HepG2 (cell line): ENCODE results near the gene BPIFA1. TPM values are rescaled to one million over a fixed set of nuclear protein-coding genes. Genes with fewer than 3 reads are reported as not detected.

Experiments used
- AGO2 ChIP-seq: fragments of 200-400 bp; formaldehyde crosslinking; optimal IDR thresholded peaks from 2 replicates; pipeline ENCODE3; 2017; ENCODE audit warnings: mild to moderate bottlenecking, low read depth, low read length, moderate library complexity
- ARNT ChIP-seq: fragments of 450-650 bp; IDR thresholded peaks from 2 replicates; pipeline ENCODE4 v1.6.1; 2017
- BRD4 ChIP-seq: sonication (generic); formaldehyde crosslinking; IDR thresholded peaks from 2 replicates; pipeline ENCODE4 v1.4.0; 2020; ENCODE audit warnings: missing genetic modification reagents
- EEA1 ChIP-seq: sonication (generic); formaldehyde crosslinking; IDR thresholded peaks from 2 replicates; pipeline ENCODE4 v1.5.1; 2020; ENCODE audit warnings: mild to moderate bottlenecking, missing genetic modification reagents, borderline replicate concordance
- IKZF1 ChIP-seq: fragments of 450-650 bp; IDR thresholded peaks from 2 replicates; pipeline ENCODE4 v1.7.1; 2016
- IRF9 ChIP-seq: sonication (generic); formaldehyde crosslinking; IDR thresholded peaks from 2 replicates; pipeline ENCODE4 v1.8.0; 2022; ENCODE audit warnings: missing genetic modification reagents, mild to moderate bottlenecking, borderline replicate concordance
- KDM1A ChIP-seq: IDR thresholded peaks from 2 replicates; pipeline ENCODE4 v1.6.1; 2016; ENCODE audit warnings: missing compliant biosample characterization
- KDM6A ChIP-seq: IDR thresholded peaks from 2 replicates; pipeline ENCODE4 v1.6.1; 2016; ENCODE audit warnings: low read depth
- MAZ ChIP-seq, 2 experiments: sonication (generic) in 1 of 2; formaldehyde crosslinking in 1 of 2; IDR thresholded peaks; 2 replicates each; pipeline versions ENCODE4 v1.5.0 to v1.6.1; 2012 to 2020; ENCODE audit warnings: low read depth in 2 of 2, mild to moderate bottlenecking in 2 of 2, borderline replicate concordance in 1 of 2, improper control_type of control experiment in 1 of 2, low read length in 1 of 2, missing genetic modification reagents in 1 of 2, moderate library complexity in 1 of 2
- NONO ChIP-seq, 2 experiments: fragments of 450-650 bp in 1 of 2; sonication (generic) in 1 of 2; formaldehyde crosslinking in 1 of 2; IDR thresholded peaks in 1 of 2; conservative IDR thresholded peaks in 1 of 2; 2 replicates each; pipeline versions ENCODE4 v1.6.1 to v1.8.0; 2017 to 2022; ENCODE audit warnings: mild to moderate bottlenecking in 1 of 2, missing genetic modification reagents in 1 of 2, moderate library complexity in 1 of 2
- POLR2G ChIP-seq: fragments of 200-400 bp; formaldehyde crosslinking; IDR thresholded peaks from 2 replicates; pipeline ENCODE4 v1.6.1; 2018; ENCODE audit warnings: mild to moderate bottlenecking, low read depth, low read length, moderate library complexity
- RXRA ChIP-seq: sonication (generic); formaldehyde crosslinking; IDR thresholded peaks from 2 replicates; pipeline ENCODE4 v1.5.1; 2020; ENCODE audit warnings: missing genetic modification reagents
- SCMH1 ChIP-seq: sonication (generic); formaldehyde crosslinking; IDR thresholded peaks from 2 replicates; pipeline ENCODE4 v1.9.0; 2021; ENCODE audit warnings: missing genetic modification reagents, mild to moderate bottlenecking, borderline replicate concordance
- SP5 ChIP-seq: IDR thresholded peaks from 2 replicates; pipeline ENCODE4 v1.6.1; 2016; ENCODE audit warnings: low read depth, borderline replicate concordance
- ZBTB21 ChIP-seq: sonication (generic); formaldehyde crosslinking; IDR thresholded peaks from 2 replicates; pipeline ENCODE4 v1.4.0; 2020; ENCODE audit warnings: missing genetic modification reagents
- ZKSCAN5 ChIP-seq: sonication (generic); formaldehyde crosslinking; IDR thresholded peaks from 2 replicates; pipeline ENCODE4 v1.5.1; 2020; ENCODE audit warnings: mild to moderate bottlenecking, missing genetic modification reagents
- ZNF318 ChIP-seq: sonication (generic); formaldehyde crosslinking; IDR thresholded peaks from 2 replicates; pipeline ENCODE4 v1.4.0; 2020; ENCODE audit warnings: mild to moderate bottlenecking, missing genetic modification reagents
- polyA plus RNA-seq, 8 experiments: library from polyadenylated mRNA; depleted of rRNA in 3 of 8; stranded (reverse) in 7 of 8; unstranded in 1 of 8; fragments of >200 nt; fragmentation: Illumina TruSeq in 4 of 8; extraction: Trizol in 4 of 8; gene quantifications; 2 replicates each; pipeline versions ENCODE4 v1.2.1 to v1.2.3, GENCODE V29; 2011 to 2016; ENCODE audit warnings: low read depth in 4 of 8, missing spikeins in 1 of 8, mixed read lengths in 1 of 8; ENCODE audit not compliant: insufficient read depth in 1 of 8
- total RNA-seq, 5 experiments: library from RNA; depleted of rRNA; stranded (reverse); fragments of >200 nt; fragmentation: Illumina TruSeq; extraction: Trizol; gene quantifications; 2 replicates each; pipeline ENCODE4 v1.2.3, GENCODE V29; 2016; ENCODE audit warnings: low read depth in 1 of 5
- TF ChIP-seq, protein P1 (sequence below): sonication (generic); formaldehyde crosslinking; IDR thresholded peaks from 2 replicates; pipeline ENCODE4 v1.5.0; 2020; ENCODE audit warnings: mild to moderate bottlenecking, missing genetic modification reagents

Gene BPIFA1
- total and polyA plus RNA-seq, 2 of the 13 experiments (the other 11 are each of a cell fraction or from before 2014, with no cell fraction given), result not detected

- TF ChIP-seq ZNF318 (CRISPR knock-in tag) (no peak; the same call in 1 of the 2 replicates), RXRA (CRISPR knock-in tag) (peak; percentile 71; the same call in 1 of the 2 replicates), ZBTB21 (no peak), KDM1A (peak; percentile 96), POLR2G (no peak), EEA1 (CRISPR knock-in tag) (no peak), BRD4 (CRISPR knock-in tag) (no peak), MAZ (IDR thresholded peaks at IDR 0.05; ENCODE audit: borderline replicate concordance, low read depth, low read length) (no peak), MAZ (CRISPR knock-in tag; IDR thresholded peaks at IDR 0.05; ENCODE audit: low read depth) (no peak), ARNT (no peak), IKZF1 (no peak), KDM6A (CRISPR knock-in tag) (0 out of 2 replicates have a peak, but pooled peaks have one; percentile 26), NONO (IDR thresholded peaks at IDR 0.05) (no peak), NONO (CRISPR knock-in tag; conservative IDR thresholded peaks at IDR 0.05) (no peak), SCMH1 (no peak), IRF9 (CRISPR knock-in tag) (no peak), ZKSCAN5 (no peak), SP5 (no peak), AGO2 (no peak)
- TF ChIP-seq, protein P1, sequence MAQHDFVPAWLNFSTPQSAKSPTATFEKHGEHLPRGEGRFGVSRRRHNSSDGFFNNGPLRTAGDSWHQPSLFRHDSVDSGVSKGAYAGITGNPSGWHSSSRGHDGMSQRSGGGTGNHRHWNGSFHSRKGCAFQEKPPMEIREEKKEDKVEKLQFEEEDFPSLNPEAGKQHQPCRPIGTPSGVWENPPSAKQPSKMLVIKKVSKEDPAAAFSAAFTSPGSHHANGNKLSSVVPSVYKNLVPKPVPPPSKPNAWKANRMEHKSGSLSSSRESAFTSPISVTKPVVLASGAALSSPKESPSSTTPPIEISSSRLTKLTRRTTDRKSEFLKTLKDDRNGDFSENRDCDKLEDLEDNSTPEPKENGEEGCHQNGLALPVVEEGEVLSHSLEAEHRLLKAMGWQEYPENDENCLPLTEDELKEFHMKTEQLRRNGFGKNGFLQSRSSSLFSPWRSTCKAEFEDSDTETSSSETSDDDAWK (CRISPR knock-in tag), result no peak
These were observed 40.7 kb downstream of the BPIFA1 start (continued) for GRCh38 chr20:33276303-33277113.
